Tibial artery (tissue), 4 donors: ENCODE measurements around the gene RNF227.
"Not testable (repeated sequence)": the region's sequence is repeated elsewhere in the genome, so short reads cannot be mapped to it uniquely, and the experiment has no call there.

Experiments used
- DNase-seq, 2 donors: peaks; one replicate each; pipeline ENCODE4 v3.0.0-alpha.2; 2019
- H3K27ac ChIP-seq, 2 donors: fragments of 200-600 bp; sonication (generic) in 1 of 2; 1 replicate in 1 of 2; 2 replicates in 1 of 2; pipeline ENCODE4 v1.5.1; 2018 to 2019; ENCODE audit warnings: mild to moderate bottlenecking in 1 of 2
- H3K27me3 ChIP-seq, 2 donors: fragments of 200-600 bp; sonication (generic) in 1 of 2; one replicate each; pipeline versions ENCODE4 v1.5.1 to v1.6.0; 2016 to 2019
- H3K36me3 ChIP-seq, 3 donors: fragments of 200-600 bp; sonication (generic) in 2 of 3; one replicate each; pipeline ENCODE4 v1.5.1; 2016 to 2019; ENCODE audit warnings: mild to moderate bottlenecking in 2 of 3
- H3K4me1 ChIP-seq, 4 donors: fragments of 200-600 bp; sonication (generic) in 2 of 4; 1 replicate in 3 of 4; 2 replicates in 1 of 4; pipeline ENCODE4 v1.5.1; 2016 to 2019
- H3K4me3 ChIP-seq, 2 donors: fragments of 200-600 bp; sonication (generic) in 1 of 2; 1 replicate in 1 of 2; 2 replicates in 1 of 2; pipeline ENCODE4 v1.5.1; 2018 to 2019; ENCODE audit warnings: mild to moderate bottlenecking in 2 of 2
- H3K9me3 ChIP-seq, 3 donors: fragments of 200-600 bp; sonication (generic) in 1 of 3; one replicate each; pipeline ENCODE4 v1.5.1; 2016 to 2019
- CTCF ChIP-seq, 2 experiments: fragments of 200-600 bp in 1 of 2; fragments of 450-650 bp in 1 of 2; IDR thresholded peaks; one replicate each; pipeline ENCODE4 v1.5.1; 2017 to 2019; ENCODE audit warnings: antibody characterized with exemption in 2 of 2, mild to moderate bottlenecking in 1 of 2, moderate library complexity in 1 of 2
- intact Hi-C: fragments of 100-400 bp; cut with DNase I; formaldehyde crosslinking; loops from one replicate; pipeline ENCODE4 v1.15.0; 2023; ENCODE audit warnings: low total_unique reads

RNF227 gene

GRCh38 chr17:7875804-7876370, 40.2 kb downstream of the RNF227 start:
- DNase-seq, result no peak
- H3K4me3 ChIP-seq, result no peak overlapping the region
- intact Hi-C loops, result no loop called here
- TF ChIP-seq CTCF (IDR thresholded peaks at IDR 0.05), result no peak
- peaks cover 0 to 13% (median 6%) of the 10 kb centered on the region in 3 donors for H3K36me3 ChIP-seq
- H3K4me1 ChIP-seq, result no peaks in the 10 kb centered on the region
- no peaks in the 10 kb centered on the region for H3K27me3 ChIP-seq
- no peak overlapping the region for H3K27ac ChIP-seq
- no peaks in the 10 kb centered on the region for H3K9me3 ChIP-seq

GRCh38 chr17:7873051-7873450, 43.0 kb downstream of the RNF227 start:
- Histone ChIP-seq H3K4me1 (no peaks in the 10 kb centered on the region), H3K36me3 (no peaks in the 10 kb centered on the region), H3K9me3 (no peaks in the 10 kb centered on the region), H3K27me3 (no peaks in the 10 kb centered on the region), H3K4me3 (no peak overlapping the region), H3K27ac (no peak overlapping the region)
- no peak for DNase-seq
- no peak for TF ChIP-seq CTCF (IDR thresholded peaks at IDR 0.05)
- intact Hi-C loops, result no loop called here

GRCh38 chr17:7867881-7868329, 48.2 kb downstream of the RNF227 start:
- intact Hi-C loops, result no loop called here
- peaks cover 0 to 5% (median 0%) of the 10 kb centered on the region in 3 donors for H3K36me3 ChIP-seq
- no peaks in the 10 kb centered on the region for H3K4me1 ChIP-seq
- DNase-seq, result no peak
- no peak overlapping the region for H3K27ac ChIP-seq
- H3K9me3 ChIP-seq, result no peaks in the 10 kb centered on the region
- no peaks in the 10 kb centered on the region for H3K27me3 ChIP-seq
- no peak overlapping the region for H3K4me3 ChIP-seq
- TF ChIP-seq CTCF (IDR thresholded peaks at IDR 0.05), result no peak

GRCh38 chr17:7864995-7865650, 51.0 kb downstream of the RNF227 start:
- Histone ChIP-seq H3K4me3 (no peak overlapping the region), H3K9me3 (no peaks in the 10 kb centered on the region), H3K27ac (no peak overlapping the region), H3K36me3 (peaks cover 0 to 9% (median 0%) of the 10 kb centered on the region in 3 donors), H3K4me1 (no peaks in the 10 kb centered on the region), H3K27me3 (no peaks in the 10 kb centered on the region)
- DNase-seq, result no peak
- intact Hi-C loops, result loop anchor here (5.0 kb wide), 2 partner anchors 32 to 122 kb away; no protein-coding TSS in a partner anchor
- no peak for TF ChIP-seq CTCF (IDR thresholded peaks at IDR 0.05)

GRCh38 chr17:7864384-7864783, 51.7 kb downstream of the RNF227 start:
- intact Hi-C loops, result loop anchor here (5.0 kb wide), 2 partner anchors 33 to 123 kb away; no protein-coding TSS in a partner anchor
- not testable (repeated sequence) for H3K27ac ChIP-seq, DNase-seq, H3K4me1 ChIP-seq, H3K9me3 ChIP-seq, H3K27me3 ChIP-seq, H3K4me3 ChIP-seq, H3K36me3 ChIP-seq
